ENCODE measurements around the gene FAM193B. TPM values are rescaled to one million over a fixed set of nuclear protein-coding genes. Genes with fewer than 3 reads are reported as not detected.

Gene FAM193B
- total and polyA plus RNA-seq, 9 of the 15 experiments (the other 6 are each of a cell fraction or from before 2014, with no cell fraction given) = 4.4 to 76.4 (median 37.3) TPM

DNA sequence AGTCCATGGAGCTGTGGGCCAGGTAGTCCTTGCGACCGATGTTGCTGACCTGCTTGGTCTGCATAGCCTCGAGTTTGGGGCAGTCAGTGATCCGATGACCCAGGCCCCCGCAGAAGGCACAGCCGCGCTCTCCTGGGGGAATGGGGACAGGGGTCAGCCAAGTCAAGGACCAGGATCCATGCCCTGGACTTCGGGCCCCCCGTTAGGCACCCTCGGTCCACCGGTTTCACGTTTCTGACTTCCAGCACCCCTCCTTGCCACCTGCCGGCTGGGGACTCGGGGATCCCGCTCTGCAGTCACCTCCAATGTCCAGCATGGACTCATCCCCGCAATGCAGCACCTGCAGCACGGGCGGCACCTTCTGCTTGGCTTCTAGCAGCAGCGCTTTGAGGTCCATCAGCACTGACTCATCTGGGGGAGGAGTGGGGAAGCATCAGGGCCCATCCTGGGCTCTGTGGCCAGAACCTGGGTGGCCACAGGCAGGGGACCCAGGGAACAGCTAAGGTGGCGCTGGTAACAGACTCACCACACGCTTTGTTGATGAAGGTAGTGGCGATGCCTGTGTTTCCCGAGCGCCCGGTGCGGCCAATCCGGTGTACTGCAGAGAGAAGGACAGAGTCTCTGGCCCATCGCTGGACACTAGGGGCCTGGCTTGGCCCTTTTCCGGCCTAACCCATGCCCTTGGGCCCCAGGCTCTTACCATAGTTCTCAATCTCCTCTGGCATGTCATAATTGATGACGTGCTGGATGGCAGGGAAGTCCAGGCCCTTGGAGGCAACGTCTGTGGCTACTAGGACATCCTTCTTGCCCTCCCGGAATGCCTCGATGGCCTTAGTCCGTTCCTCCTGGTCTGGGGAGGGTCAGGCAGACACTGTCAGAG is 42.3 kb downstream of the FAM193B start:
- in situ Hi-C loops (cut with MboI) (no loop called here), intact Hi-C loops (cut with micrococcal nuclease) (no loop called here)
- peaks cover 34 to 69% of the 10 kb centered on the region in 2 experiments for H3K4me1 ChIP-seq (replicated peaks in 1 of 2; ENCODE audit: control insufficient read depth in 2 of 2, insufficient read depth in 2 of 2, low read length in 2 of 2)

More for the DNA sequence above, 42.3 kb downstream of the FAM193B start:
- H3K27ac ChIP-seq (ENCODE audit: extremely low read depth, low read depth, low read length) = no peak overlapping the region
- H3K4me3 ChIP-seq = no peak overlapping the region
- TF ChIP-seq, protein P1, sequence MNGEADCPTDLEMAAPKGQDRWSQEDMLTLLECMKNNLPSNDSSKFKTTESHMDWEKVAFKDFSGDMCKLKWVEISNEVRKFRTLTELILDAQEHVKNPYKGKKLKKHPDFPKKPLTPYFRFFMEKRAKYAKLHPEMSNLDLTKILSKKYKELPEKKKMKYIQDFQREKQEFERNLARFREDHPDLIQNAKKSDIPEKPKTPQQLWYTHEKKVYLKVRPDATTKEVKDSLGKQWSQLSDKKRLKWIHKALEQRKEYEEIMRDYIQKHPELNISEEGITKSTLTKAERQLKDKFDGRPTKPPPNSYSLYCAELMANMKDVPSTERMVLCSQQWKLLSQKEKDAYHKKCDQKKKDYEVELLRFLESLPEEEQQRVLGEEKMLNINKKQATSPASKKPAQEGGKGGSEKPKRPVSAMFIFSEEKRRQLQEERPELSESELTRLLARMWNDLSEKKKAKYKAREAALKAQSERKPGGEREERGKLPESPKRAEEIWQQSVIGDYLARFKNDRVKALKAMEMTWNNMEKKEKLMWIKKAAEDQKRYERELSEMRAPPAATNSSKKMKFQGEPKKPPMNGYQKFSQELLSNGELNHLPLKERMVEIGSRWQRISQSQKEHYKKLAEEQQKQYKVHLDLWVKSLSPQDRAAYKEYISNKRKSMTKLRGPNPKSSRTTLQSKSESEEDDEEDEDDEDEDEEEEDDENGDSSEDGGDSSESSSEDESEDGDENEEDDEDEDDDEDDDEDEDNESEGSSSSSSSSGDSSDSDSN (IDR thresholded peaks at IDR 0.05; ENCODE audit: borderline replicate concordance in 1 of 2, low read depth in 2 of 2, low read length in 2 of 2) = no peak
- TF ChIP-seq POLR2G (IDR thresholded peaks at IDR 0.05; ENCODE audit: low read depth, low read length) = peak; percentile 40
- TF ChIP-seq GATAD2B (IDR thresholded peaks at IDR 0.05; ENCODE audit: borderline replicate concordance) = no peak
- TF ChIP-seq RBM34 (IDR thresholded peaks at IDR 0.05; ENCODE audit: borderline replicate concordance, insufficient read depth, low read length) = no peak
- TF ChIP-seq ZNF444 (CRISPR knock-in tag; IDR thresholded peaks at IDR 0.05) = no peak
- TF ChIP-seq POU5F1 (IDR thresholded peaks at IDR 0.05; ENCODE audit: borderline replicate concordance, low read depth, low read length, partially characterized antibody) = no peak
- ATAC-seq (no peak), FAIRE-seq (no peak), DNase-seq (ENCODE audit: extremely low read depth in 1 of 4, low spot score in 3 of 4) (no peak)
- ChIA-PET POLR2A (interaction anchor here (1.0 to 1.1 kb wide), 2 partner anchors 15 to 16 kb away, joined by 3 read pairs; partner anchors contain the start of gene PDLIM7), CTCF (ENCODE audit: low intra/inter-chr PET ratio) (interaction anchor here (0.6 kb wide), 1 partner anchor 640 kb away, joined by 3 read pairs; no protein-coding TSS in a partner anchor)
- H3K9me3 ChIP-seq (replicated peaks; ENCODE audit: control insufficient read depth, insufficient read depth, low read depth, low read length) = no peaks in the 10 kb centered on the region
- no peak overlapping the region for H2AFZ ChIP-seq (ENCODE audit: low read depth, low read length)
- no peaks in the 10 kb centered on the region for H3K9me1 ChIP-seq (ENCODE audit: control insufficient read depth, insufficient read depth, low read length)
- no peak overlapping the region for H3K4me2 ChIP-seq (ENCODE audit: insufficient read depth, low read length)
- no peaks in the 10 kb centered on the region for H3K27me3 ChIP-seq (ENCODE audit: control insufficient read depth in 2 of 2, insufficient read depth in 2 of 2, low read length in 2 of 2)
- H3K36me3 ChIP-seq (ENCODE audit: control insufficient read depth, insufficient read depth, low read length) = peaks cover 77% of the 10 kb centered on the region
- no peaks in the 10 kb centered on the region for H4K20me1 ChIP-seq (replicated peaks; ENCODE audit: control insufficient read depth, insufficient read depth, low read length)
- BruUV-seq (replicated peaks) = TSS peak; percentile 24
- 90% methylated on average over 31 of the region's 34 CpGs for WGBS (ENCODE audit: insufficient coverage, low coverage, missing lambda C conversion rate)
- peaks cover 42% of the 10 kb centered on the region for H3K79me2 ChIP-seq (ENCODE audit: control insufficient read depth, insufficient read depth, low read length)
- peak overlapping the region in 1 of 2 experiments; percentile 10; a peak in 1 of 4 replicates for H3K9ac ChIP-seq (ENCODE audit: insufficient read depth in 1 of 2, low read depth in 2 of 2, low read length in 2 of 2)

Measured in K562 (cell line).